ENCODE data around the gene PPARG.

Gene PPARG

DNA sequence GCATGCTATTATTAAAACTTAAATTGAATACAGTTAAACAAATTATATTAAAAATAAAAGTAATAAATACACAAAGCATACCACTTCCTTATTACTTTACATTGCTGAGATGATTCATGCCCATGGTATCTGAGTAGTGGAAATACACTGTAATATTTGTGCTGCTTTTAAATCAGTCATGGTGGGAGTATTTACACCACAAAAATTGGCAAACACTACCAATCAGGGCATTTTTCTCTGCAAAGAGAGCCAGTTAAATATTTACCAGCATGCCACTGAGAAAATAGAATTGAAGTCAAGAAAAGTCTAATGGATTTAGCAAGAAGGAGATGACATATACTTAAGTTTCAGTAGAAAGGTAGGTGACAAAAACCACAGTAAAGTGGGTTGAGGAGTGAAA, 19.6 kb downstream of the PPARG start:
- no peak for DNase-seq (ENCODE audit: low read depth in 2 of 3, low spot score in 1 of 3)

DNA sequence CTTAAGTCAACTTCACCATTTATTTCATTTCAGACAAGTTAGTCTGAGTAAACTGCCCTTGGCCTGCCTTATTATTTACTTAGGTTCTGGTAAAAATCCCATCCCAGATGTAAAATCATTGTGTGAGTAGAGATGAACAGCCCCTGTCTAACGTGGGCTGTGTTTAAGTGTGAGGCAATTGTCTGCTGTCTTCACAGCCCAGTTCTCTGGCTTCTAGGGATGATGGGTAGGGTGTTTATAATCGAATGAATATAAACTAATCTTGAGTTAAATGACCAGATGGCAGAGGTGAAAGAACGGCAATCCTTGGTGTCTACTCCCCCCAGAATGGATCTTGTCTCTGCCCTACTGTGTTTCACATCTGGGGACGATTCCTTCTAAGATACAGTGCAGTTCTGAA, 20.8 kb downstream of the PPARG start:
- no peak for DNase-seq (ENCODE audit: low read depth in 2 of 3, low spot score in 1 of 3)

DNA sequence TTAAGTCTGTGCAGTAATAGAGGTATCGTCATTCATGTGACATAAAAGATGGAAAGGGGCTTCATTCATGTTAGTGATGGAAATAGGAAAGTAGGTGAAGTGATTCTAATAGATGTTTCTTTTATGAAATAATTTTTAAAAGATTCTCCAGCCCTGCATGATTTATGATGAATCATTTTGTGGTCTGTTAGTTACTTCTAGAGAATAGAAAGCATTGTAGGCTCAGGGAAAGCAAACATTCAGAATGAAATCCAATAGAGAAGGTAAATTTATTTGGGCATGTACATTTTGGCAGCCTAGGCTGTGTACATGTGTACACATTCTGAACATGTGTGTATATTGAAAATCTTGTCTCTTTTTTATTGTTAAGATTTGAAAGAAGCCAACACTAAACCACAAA, 23.1 kb downstream of the PPARG start:
- DNase-seq (ENCODE audit: low read depth in 2 of 3, low spot score in 1 of 3) = no peak

DNA sequence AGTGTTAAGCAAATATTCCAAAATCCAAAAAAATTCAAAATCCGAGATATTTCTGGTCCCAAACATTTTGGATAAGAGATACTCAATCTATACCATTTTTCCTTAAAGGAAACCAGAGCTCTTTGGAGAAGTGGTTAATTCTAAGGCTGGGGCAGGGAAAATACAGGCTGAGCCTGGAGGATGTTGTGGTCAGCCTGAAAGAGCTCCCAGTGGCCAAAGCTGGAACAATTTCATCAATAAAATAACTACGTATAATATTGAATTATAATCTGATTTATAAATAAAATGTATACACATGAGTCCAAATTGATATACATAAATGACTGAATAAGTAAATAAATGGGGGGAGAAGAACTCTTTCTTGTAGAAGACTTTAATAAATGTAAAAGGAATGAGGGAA, 24.6 kb downstream of the PPARG start:
- DNase-seq (ENCODE audit: low read depth in 2 of 3, low spot score in 1 of 3) = no peak

DNA sequence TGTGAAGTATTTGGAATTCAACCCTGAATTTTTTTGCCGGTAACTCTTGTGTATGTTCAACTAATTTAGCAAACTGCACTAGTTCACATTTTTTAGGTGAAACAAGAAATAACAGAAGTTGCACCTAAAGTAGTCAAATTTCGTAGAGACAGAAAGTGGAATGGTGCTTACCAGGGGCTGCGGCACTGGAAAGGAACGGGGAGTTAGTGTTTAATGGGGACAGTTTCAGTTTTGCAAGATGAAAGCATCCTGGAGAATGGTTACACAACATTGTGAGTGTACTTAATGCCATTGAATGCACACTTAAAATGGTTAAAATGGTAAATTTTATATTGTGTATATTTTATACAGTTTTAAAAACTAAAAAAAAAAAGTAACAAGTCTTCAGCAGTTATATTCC, 27.4 kb downstream of the PPARG start:
- DNase-seq (ENCODE audit: low read depth in 2 of 3, low spot score in 1 of 3) = no peak

DNA sequence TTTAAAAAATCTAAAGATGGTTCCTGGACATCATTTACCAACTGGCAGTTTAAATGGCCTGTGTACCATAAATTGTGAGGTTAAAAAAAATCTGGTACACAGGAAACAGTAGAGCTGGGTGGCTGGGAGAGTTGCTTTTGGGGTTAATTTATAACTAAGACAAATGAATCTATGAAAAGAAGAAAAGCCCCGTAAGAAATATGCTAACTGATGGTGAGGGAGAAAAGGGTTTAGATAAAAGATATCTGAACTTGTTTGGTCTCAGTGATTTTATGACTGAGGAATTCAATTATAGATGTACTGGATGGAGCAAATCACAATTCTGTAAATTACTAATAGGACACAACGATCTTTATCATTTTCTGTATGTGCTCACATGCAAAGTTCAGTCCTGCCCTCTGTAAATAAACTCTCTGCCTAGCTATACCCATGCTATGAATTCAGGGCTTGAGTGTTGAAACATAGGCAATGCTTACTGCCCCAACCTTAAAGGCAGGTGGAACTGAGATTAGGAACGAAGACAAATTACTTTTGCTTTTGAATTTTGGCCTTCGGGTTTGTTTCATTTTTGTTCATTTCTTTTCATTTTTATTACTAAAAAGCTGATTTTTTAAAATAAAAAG, 28.0 kb downstream of the PPARG start:
- no peak for DNase-seq (ENCODE audit: low read depth in 2 of 3, low spot score in 1 of 3)

DNA sequence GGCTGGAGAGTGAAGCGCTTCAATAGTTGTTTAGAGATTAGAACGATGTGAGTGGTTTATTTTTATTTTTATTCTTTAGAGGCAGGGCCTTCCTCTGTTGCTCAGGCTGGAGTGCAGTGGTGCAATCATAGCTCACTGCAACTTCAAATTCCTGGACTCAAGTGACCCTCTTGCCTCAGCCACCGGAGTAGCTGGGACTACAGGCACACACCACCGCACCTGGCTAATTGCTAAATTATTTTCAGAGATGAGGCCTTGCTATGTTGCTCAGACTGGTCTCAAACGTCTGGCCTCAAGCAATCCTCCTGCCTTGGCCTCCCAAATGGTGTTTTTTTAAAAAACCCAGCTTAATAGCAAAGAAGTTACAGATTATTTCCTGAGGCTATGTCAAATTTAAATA, 29.0 kb downstream of the PPARG start:
- DNase-seq (ENCODE audit: low read depth in 2 of 3, low spot score in 1 of 3) = no peak

DNA sequence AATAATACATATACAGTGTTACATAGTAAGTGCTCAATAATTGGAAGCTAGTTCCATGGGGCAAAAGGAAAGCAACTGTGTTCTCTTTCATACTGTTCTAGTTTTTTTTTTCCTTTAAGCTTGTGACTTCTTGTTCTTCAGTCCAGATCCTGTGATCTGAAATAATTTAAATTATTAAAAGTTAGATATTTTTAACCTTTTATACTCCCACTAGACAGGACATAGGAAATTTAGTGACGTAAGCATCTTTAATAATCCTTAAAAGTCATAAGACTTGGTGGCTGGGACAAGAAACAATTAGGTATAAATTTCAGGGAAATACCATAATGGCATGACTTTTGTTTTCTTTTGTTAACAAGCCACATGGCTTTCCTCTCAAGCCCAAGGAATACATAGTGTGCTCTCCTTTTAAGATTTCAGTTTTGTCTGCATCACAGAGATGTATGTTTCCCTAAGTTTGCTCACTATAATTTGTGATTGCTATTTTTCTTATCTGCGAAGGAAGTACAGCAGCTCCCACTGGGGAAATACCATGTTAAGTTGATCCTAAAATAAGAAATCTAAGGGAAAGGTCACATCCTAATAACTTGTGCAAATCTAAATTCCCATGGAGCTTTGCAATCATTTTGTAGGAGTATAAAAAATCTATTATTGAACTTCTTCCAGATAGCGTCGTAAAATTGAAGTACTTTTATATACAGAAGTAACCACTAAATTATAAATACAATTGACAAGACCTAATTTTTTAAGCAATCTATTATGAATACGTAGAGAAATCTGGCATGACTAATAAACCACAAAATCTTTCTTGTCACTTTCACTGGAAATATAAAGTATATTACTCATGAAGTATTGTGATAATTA, 30.1 kb downstream of the PPARG start:
- no peak for DNase-seq (ENCODE audit: low read depth in 2 of 3, low spot score in 1 of 3)

DNA sequence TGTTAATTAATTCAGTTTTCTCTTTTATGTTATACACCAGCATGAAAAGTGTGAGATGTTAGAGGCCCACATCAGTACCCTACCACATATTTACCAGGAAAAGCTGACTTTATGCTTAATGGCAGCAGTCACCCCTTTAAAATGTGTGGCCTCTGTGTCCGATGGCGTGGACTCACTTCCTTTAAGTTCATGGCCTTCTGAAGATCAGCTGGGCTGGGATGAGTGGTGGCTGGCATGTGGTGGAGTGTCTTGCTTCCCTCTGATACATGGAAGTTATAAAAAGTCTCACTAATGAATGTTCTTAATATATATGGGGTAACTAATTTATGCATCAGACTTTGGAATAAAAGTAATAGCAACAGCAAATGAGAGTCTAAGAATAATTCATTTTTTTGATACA, 32.1 kb downstream of the PPARG start:
- no peak for DNase-seq (ENCODE audit: low read depth in 2 of 3, low spot score in 1 of 3)

DNA sequence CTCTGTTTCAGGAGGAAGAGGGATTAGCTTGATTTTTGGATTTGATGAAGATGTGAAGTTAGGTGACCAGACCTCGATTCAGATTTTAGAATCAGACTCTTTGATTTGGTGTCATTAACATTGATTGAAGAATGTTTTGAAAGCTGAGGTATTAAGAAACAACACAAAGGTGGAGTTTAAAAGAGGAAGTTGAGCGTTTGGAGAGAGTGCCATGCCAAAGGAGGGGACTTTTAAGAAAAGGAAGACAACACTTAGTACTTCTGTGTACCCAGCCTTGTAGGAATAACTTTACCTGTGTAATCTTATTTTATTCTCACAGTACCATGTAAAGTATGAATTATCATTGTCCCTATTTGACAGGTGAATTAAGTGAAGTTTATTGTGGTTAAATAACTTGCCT, 34.4 kb downstream of the PPARG start:
- no peak for DNase-seq (ENCODE audit: low read depth in 2 of 3, low spot score in 1 of 3)

DNA sequence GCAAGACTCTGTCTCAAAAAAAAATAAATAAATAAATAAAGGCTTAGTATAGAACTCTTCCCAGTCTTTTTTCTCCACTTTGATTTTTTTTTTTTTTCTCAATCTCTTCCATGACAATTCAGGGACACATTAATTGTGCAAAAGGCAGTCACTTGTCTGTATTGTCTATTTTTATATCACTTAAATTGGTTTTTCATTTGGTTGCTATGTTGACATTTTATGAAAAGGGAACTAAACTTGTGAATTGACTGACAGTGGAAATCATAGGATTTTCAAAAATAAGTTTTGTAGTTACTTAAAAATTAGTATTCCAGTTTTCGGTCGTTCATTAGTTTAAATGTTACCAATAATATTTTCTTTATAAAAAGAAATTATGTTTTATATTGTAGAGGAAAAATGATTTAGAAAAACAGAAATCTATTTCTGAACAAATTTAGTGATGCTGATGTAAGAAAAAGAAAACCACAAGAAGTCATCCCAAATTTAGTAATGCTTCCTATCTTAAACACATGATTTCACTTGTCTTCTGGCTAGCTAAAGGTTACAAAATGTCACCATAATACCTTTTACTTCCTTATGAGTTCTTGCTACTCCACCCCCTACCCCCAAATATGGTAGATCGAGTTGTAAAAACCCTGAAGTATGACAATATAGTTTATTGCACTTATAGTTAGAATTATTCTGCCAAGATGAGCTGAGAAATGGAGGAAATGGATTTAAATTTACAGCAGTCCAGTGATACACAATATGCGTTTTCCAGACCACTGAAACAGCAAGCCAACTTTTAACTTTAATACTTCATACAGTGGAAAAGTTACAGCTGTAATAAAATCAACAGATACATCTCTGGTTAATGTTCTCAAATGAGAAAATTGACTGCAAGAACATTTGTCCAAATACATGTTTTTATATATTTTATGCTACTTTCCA, 37.0 kb downstream of the PPARG start:
- DNase-seq (ENCODE audit: low read depth in 2 of 3, low spot score in 1 of 3) = no peak

DNA sequence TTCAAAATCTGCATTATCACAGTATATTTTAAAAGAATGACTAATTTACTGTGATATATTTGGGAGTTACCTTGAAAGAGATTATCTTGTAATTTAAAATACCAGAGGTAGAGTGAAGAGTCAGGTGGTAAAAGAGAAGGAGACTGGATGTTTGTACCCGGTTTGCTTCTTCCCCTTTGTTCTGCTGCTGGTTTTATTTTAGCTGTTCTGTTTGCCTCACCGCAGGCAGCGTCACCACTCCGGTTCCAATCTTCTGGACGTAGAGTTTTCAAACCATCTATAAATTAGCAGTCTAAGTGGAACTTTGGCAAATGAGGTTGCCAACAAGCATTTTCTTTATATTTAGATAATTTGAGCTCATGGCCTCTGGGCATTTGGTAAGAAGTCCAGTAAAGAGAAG, 38.2 kb downstream of the PPARG start:
- DNase-seq (ENCODE audit: low read depth in 2 of 3, low spot score in 1 of 3) = no peak

DNA sequence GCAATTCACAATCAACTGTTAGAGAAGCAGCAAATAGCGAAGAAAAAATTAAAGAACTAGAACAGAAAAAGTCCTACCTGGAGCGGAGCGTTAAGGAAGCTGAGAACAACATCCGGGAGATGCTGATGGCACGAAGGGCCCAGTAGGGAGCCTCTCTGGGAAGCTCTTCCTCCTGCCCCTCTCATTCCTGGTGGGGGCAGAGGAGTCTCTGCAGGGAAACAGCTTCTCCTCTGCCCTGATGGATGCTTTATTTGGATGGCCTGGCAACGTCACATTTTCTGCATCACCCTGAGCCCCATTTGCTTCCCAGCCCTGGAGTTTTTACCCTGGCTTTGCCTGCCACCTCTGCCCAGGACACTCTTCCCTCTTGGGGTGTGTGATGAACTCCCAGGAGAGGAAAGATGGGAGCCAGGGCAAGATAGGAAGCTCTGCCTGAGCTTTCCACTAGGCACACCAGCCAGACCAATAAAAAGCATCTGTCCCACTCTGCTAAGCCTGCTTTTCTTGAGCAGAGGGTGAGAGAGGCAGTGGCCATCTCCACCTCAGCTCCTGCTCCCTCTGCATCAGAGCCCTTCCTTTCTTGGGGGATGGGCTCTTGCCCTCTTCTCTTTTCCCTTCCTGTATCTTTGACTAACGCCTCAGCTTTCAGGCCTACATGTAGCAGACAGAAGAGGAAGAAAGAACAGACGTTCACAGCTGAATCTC, 39.4 kb downstream of the PPARG start:
- DNase-seq (ENCODE audit: low read depth in 2 of 3, low spot score in 1 of 3) = no peak

DNA sequence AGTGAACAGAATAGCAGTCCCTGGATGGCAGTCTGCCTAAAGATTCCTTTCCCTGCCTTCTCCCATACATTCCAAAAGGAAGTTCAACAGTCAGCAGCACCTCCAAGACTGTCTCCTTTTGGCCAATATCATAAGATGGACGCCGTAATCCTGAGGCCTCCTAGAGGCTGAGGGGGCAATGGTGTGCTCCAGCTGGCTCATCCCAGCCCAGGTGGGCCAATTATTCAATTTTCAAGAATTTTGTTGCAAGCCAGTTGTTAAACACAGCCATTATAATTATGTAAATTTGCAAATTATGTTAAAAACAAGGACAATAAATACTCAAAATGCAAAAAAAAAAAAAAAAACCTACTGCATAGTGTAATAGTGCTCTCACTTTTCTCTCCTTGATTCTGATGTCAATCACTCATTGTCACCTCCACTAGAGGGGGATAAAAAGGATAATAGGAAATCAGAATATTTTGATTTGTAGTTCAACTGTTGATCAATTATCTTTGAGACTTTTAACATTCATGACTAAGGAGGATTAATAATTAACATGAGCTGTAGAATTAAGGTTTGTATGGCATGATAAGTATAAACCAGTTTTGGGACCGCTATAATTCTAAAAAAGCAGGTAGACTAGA, 40.1 kb downstream of the PPARG start:
- DNase-seq (ENCODE audit: low read depth in 2 of 3, low spot score in 1 of 3) = no peak

DNA sequence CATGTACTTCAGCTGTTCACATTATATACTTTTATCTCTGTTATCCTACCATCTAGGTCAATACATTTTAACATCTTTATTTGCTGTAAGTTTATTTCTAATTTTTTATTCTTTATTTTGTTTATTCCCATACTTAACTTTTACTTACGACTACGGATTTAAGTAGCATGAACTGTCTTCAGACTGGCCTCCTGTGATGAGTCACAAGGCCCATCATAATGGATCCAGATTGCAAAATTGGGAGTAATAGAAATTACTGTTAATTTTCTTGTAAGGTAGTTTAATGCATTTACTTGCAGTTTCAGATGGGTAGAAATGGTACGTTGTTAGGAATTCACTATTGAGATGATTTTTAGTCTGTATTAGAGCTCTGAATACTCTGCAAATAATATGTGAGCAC, 45.9 kb downstream of the PPARG start:
- no peak for DNase-seq (ENCODE audit: low read depth in 2 of 3, low spot score in 1 of 3)

DNA sequence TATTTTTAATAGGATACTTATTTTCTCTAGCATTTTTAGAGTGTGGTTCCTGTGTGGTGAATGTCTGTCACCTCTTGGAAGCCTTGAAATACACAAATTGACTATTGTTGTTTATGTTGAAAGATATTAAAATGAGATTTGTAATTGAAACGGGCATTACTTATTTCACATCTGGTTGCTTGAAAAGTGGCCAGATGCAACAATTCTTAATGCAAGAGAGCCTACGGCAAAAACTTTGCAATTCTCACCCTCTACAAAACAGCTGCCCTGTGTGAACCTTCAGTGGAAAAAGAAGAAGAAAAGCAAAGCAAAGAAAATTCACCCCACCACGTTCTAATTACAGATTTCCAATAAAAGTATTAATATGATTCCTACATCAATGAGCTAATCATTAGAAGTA, 46.6 kb downstream of the PPARG start:
- no peak for DNase-seq (ENCODE audit: low read depth in 2 of 3, low spot score in 1 of 3)

DNA sequence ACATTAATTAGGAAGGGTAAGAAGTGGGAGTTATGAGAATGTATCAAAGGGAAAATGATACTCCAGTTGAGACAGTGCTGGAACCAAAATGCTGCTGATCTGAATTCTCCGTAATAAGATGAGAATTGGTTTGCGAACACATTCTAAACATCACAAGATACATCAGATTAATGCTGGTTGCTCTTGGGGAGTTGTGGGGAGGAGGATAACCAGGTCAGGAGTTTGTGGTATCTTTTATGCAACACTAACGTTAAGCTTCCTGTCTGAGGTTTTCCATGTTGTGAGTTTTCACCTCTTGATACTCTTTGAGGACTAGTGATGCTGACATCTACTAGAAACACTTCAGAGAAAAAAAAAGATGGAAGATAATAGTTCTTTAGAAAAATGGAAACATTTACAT, 47.2 kb downstream of the PPARG start:
- no peak for DNase-seq (ENCODE audit: low read depth in 2 of 3, low spot score in 1 of 3)

DNA sequence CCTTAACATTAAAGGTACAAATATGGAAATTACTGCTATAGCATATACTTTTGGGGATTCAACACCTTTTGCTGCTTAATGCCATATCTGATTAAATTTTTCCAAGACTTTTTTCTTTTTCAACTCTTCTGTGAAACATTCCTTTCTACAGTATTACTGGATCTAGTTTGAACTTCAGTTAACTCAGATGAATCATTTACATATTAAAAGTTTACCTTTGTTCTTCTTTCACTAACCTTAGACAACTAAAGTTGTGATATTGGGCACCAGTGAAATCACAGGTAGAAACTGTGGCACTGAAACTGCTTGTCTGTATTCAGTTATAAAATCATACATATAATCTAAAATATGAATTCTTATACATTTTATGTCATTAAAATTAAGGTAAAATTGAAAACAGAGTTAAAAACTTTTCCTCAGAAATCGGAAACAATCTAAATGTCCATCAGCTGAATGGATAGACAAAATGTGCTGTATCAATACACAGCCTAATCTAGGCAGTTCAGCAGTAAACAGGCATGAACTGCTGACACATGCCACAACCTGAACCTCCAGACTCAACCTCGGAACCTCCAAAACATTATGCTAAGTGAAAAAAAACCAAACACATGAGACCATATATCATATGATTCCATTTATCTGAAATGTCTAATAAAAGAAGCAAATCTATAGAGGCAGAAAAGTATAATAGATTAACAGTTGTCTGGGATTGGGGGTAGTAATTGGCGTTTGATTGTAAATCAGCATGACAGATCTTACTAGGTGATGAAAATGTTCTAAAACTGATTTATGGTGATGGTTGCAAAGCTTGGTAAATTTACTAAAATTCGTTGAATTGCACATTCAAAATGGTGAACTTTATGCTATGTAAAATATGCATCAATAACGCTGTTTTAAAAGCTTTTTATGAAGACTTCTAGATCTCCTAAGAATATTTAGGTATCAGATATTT, 50.0 kb downstream of the PPARG start:
- DNase-seq (ENCODE audit: low read depth in 2 of 3, low spot score in 1 of 3) = no peak

DNA sequence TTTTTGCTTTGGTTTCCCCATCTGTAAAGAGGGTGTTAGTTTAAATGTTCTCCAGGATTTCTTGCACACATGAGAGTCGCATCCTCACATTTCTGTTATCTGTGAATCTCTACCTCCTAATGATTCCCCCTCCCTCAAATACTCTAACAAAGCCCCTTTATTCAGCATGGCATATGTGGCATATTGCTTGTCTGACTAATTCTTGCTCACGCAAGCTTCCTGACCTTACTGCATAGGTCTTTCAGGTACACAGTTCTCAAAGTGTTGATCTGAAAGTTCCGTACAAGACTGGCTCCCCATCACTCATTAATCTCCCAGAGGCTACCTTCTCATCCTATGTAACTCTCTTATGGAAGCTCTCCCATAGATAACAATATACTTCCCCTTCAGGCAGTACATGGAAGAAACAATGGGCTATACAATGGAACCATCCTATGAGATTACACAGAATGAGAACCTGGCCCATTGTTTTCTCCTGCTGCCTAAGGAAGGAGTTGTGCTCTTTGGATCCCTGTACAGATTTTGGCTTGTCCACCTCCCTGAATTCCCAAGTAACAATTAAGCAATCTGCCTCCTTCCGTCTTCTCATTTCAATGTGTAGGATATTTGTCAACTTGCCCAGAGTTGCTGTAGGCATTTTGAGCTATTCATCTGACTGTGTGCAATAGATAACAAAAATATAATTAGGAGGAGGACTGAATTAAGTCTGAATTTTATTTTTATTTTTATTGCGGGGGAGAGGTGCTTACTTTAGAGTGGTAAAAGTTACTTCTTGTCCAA, 51.0 kb downstream of the PPARG start:
- DNase-seq (ENCODE audit: low read depth in 2 of 3, low spot score in 1 of 3) = no peak
